ENCODE results near the gene PTPN14.

The PTPN14 gene

GRCh38 chr1:214455479-214455878, 95.9 kb downstream of the PTPN14 start:
- TF ChIP-seq CTCF (IDR thresholded peaks at IDR 0.05; ENCODE audit: low read depth, low read length), result no peak
- no peak for DNase-seq (ENCODE audit: extremely low read depth, low read depth)

GRCh38 chr1:214454569-214455396, 96.6 kb downstream of the PTPN14 start:
- DNase-seq (ENCODE audit: extremely low read depth, low read depth), result peak; percentile 34
- no peak for TF ChIP-seq CTCF (IDR thresholded peaks at IDR 0.05; ENCODE audit: low read depth, low read length)

- no peak for TF ChIP-seq CTCF (IDR thresholded peaks at IDR 0.05; ENCODE audit: low read depth, low read length)
- DNase-seq (ENCODE audit: extremely low read depth, low read depth), result no peak
These were observed 98.2 kb downstream of the PTPN14 start for GRCh38 chr1:214453109-214453722.

- TF ChIP-seq CTCF (IDR thresholded peaks at IDR 0.05; ENCODE audit: low read depth, low read length), result no peak
- no peak for DNase-seq (ENCODE audit: extremely low read depth, low read depth)
These were observed 99.1 kb downstream of the PTPN14 start for GRCh38 chr1:214452152-214452784.

GRCh38 chr1:214451596-214451995, 99.8 kb downstream of the PTPN14 start:
- TF ChIP-seq CTCF (IDR thresholded peaks at IDR 0.05; ENCODE audit: low read depth, low read length), result no peak
- no peak for DNase-seq (ENCODE audit: extremely low read depth, low read depth)

GRCh38 chr1:214449371-214449770, 102.0 kb downstream of the PTPN14 start:
- TF ChIP-seq CTCF (IDR thresholded peaks at IDR 0.05; ENCODE audit: low read depth, low read length), result no peak
- DNase-seq (ENCODE audit: extremely low read depth, low read depth), result no peak

GRCh38 chr1:214448536-214448935, 102.9 kb downstream of the PTPN14 start:
- no peak for DNase-seq (ENCODE audit: extremely low read depth, low read depth)
- no peak for TF ChIP-seq CTCF (IDR thresholded peaks at IDR 0.05; ENCODE audit: low read depth, low read length)

Data from AG09319 (cell line).